NCI-H446 (cell line): ENCODE measurements around the gene GSTM3.
"Not testable (repeated sequence)": the region's sequence is repeated elsewhere in the genome, so short reads cannot be mapped to it uniquely, and the experiment has no call there.

ENCODE experiments used
- DNase-seq, 2 experiments: peaks; one replicate each; lab custom pipeline; 2025; lab: John Stamatoyannopoulos, UW

The GSTM3 gene

DNA sequence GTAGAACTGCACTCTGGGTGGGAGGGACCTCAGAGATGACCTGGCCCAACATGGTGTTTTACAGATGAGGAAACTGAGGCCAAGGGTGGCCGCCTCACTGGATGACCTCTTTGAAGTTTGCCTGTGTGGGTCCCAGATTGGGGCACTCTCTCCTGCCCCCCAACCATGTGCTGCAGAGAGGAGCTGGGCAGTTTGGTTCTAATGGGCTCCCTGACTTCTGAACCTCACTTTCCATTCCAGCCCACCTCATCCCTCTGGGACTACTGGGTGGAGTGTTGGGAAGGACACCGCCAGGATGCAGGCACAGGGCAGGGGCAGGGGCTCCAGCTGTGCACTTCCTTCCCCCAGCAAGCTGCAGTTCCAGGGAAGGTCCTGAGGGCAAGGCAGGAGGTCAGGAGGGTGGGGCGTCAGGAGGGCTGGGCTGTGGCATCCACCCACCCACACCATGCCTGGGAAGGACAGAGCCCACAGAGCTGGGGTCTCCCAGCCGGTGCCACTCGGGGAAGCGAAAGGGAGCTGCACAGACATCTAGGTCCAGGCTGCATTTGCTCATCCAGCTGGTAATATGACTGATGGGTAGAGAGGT is 33.2 kb upstream of the GSTM3 start:
- DNase-seq, result no peak

DNA sequence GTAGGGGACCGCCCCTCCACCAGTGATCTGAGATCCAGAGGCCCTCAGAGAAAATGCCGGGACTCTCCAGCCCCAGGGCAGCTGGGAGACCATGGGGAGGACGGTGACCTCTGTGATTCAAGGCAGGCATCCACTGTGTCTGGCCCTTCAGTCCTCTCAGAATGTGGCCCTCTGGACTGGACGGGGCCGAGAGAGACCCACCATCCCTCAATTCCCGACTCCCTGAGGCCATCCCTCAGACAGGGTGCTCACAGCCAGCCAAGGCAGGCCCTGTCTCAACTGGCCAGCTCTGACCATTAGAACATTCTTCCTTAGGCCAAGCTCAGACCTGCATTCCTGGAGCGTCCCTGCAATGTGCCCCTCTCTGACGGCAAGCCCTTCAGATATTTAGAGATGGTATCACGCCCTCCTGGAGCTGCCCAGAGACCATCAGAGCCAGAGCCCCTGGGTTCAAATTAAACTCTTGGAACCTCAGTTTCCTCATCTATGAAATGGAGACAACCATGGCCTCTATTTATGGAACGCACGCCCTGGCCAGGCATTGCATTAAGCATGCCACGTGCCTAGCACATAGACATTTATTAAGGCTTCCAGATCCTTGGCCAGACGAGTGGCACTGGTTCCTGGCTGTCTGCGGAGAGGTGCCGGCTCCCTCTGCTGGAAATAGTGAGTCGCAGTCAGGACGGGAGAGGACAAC is 32.5 kb upstream of the GSTM3 start:
- DNase-seq, result peak; percentile 85 to 91

DNA sequence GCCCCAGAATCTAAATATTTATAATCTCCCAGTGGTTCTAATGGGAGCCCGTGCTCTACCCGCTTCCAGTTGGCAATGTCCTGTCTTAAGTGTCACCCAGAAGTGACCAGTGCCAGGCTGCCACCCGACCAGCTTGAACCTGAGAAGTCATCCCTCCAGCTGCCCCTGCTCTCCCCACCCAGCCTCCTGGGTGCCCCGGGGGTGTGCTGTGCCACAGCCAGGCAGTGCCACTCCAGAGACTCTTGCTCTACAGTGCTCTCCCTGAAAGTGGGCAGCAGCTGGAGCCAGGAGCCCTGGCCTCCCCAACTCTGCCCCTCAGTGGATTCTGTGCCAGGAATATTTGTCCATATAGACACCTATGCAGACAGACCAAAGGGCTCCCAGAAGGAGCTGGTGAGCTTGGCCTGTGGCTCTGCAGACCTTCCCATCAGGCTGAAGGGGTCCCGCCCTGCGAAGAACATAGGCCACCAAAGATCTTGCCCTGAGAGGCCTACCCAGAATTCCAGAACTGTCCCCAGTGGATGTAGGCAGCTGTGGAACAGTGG is 31.9 kb upstream of the GSTM3 start:
- DNase-seq, result no peak

DNA sequence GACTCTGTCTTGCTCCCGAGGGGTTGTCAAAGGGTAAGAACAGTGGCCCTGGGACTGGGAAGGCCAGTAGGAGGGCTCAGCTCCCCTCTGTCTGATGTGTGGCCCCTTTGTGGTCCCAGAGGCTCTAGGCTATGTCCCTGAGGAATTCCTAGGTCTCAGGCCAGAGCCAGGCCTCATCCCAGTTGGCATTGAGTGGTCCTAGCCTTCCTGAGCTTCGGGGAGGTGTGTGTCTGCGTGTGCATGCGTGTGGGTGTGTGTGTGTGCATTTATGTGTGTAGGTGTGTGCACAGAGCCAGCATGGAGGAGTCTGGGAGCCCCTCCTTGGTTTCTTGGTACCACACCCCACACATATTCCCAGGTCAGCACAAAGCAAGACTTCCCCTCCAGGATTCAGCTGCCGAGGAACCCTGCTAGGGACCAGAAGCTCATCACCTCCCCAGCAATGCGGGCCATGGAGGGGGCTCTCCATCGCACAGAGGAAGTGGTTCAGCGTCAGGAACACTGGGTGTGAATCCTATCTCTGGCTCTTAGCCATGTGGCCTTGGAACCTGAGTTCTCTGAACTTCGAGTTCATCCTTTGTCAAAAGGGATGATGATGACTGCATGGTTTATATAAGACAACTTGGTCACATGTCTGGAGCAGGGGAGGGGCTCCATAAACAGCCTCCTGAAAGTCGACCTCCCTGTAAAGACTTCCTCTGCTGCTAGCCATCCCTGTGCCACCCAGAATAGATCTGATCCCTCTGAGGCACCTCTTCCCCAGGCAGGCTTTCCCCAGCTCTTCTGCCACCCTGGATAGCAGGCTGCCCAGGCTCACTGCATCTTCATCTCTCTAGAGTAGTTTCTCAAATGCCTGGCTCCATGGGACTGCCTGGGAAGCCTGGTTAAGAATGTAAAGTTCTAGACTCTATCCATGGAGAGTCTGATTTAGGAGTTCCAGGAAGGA is 31.1 kb upstream of the GSTM3 start:
- DNase-seq, result no peak

DNA sequence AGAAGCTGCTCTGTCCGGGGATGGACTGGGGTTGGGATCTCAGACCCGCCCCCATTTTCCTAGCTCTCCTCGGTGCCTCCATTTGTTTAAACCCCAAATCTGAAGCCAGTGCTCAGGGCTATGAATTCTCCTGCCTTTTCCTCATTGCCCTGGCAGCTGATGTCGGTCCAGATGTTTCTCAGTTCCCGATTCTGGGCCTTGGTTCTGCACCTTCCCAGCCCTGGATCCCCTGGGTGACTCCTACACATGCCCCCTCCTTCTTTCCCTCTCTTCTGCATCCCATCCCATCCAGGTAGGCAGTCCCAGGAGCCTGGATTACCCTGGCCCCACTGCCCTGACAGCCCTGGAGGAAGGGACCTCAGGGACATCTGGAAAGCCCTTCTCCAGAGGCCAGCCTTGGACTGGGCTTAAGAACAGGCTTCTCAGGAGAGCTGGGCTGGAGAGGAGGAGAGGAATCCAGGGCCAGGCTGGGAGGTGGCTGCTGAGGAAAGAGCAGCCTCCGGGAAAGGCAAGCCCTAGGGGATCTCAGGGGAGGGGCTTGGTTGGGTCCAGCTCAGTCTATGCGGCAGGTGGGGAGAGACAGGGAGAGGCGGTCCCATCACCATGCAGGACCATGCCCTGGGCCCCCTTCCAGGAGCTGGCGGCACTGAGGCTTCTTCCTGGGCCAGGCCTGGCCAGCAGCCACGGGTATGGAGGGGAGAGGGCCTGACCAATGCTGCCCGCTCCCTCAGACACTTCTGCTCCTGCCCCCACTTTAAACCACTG is 29.7 kb upstream of the GSTM3 start:
- no peak for DNase-seq

DNA sequence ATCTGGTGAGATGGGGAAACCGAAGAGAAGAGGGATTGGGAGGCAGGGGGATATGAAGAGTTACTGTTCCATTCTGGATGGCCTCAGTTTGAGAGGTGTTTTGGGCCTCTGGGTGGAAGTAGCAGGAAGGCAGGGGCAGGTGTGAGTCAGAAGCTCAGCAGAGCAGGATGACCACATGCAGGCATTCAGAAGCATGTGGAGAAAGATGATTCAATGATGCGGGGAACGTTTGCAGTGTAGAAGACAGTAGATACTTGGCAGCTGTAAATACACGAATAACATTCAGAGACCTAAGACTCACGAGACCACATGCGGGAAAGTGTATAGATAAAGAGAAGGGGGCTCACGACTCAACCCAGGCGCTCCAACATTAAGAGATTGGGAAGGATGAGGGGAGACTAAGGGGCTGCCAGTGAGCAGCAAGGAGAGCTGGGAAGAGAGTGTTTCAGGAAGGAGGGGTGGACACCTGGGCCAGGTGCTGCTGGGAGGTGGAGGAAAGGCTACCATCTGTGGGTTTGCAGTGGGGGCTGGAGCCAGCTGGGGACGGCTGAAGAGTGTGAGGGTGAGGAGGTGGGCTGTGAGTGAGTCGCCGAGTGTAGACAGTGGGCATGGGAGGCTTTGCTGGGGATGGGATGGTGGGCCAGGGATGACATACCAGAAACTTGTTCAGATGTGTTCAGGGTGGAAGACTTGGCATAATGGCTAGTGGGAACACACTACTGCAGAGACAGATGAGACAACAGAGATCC is 28.7 kb upstream of the GSTM3 start:
- DNase-seq, result no peak

DNA sequence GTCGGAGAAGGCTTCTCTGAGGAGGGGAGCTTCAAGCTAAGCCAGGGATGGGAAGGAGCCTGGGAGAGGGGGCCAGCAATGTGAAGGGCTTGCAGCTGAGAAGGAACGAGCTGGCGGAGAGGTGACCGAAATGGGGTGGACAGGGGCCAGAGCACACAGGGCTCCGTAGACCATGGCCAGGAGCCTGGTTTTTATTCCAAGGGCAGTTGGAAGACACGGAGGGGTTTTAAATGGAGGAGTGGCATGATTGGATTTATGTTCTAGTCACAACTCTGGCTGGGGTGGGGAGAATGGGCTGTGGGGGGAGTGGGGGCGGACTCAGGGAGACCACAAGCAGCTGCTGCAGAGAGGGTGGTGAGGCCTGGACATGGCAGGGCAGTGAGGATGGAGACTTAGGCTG is 28.0 kb upstream of the GSTM3 start:
- no peak for DNase-seq

DNA sequence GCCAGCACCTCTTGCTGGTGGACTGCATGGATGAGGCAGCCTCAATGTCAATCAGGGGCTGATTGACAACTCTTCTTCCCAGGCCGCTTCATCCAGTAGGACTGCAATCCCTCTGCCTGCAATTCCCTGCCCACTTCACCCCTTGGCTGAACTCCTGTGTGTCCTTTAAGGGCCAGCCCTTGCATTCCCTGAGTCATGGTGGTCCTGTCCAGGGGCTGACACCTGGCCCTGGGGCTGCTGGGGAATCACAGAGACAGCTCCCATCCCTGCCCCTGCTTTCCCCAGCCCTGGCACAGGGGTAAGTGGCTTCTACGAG is 27.5 kb upstream of the GSTM3 start:
- no peak for DNase-seq

DNA sequence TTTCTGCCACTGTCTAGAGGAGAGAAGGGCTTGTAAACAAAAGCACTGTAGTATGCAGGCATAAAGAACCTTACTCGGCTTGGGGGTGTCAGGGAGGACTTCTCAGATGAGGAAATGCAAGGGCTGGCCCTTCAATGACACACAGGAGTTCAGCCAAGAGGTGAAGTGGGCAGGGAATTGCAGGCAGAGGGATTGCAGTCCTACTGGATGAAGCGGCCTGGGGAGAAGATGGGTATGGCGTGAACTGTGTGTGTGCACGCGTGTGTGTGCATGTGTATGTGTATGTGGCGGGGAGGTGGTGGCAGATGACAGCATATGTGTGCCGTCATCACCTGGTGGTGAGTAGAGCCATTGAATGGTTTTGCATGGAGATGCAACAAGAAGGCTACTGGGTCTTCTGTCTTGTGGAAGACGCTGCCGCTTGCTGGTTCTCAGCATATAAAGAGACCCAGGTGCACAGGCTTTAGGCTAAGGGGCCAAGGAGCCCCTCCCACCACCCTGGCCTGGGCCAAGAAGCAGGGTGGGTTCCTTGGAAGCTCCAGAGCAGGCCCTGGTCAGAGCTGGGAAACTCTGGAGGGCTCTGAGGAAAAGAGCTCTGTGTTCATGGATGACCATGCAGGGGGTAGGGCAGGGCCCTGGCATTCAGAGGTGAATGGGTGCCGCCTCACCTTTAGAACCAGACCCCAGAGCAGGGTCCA is 26.9 kb upstream of the GSTM3 start:
- DNase-seq, result no peak

DNA sequence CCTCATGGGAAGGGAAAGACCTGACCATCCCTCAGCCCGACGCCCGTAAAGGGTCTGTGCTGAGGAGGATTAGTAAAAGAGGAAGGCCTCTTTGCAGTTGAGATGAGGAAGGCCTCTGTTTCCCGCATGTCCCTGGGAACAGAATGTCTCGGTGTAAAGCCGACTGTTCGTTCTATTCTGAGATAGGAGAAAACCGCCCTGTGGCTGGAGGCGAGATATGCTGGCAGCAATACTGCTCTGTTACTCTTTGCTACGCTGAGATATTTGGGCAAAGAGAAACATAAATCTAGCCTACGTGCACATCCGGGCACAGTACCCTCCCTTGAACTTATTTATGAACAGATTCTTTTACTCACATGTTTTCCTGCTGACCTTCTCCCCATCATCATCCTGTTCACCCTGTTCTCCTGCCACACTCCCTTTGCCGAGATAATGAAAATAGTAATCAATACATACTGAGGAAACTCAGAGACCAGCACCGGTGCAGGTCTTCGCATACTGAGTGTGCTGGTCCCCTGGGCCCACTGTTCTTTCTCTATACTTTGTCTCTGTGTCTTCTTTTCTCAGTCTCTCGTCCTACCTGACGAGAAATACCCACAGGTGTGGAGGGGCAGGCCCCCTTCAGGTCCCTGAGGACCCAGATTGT is 26.3 kb upstream of the GSTM3 start:
- not testable (repeated sequence) for DNase-seq

DNA sequence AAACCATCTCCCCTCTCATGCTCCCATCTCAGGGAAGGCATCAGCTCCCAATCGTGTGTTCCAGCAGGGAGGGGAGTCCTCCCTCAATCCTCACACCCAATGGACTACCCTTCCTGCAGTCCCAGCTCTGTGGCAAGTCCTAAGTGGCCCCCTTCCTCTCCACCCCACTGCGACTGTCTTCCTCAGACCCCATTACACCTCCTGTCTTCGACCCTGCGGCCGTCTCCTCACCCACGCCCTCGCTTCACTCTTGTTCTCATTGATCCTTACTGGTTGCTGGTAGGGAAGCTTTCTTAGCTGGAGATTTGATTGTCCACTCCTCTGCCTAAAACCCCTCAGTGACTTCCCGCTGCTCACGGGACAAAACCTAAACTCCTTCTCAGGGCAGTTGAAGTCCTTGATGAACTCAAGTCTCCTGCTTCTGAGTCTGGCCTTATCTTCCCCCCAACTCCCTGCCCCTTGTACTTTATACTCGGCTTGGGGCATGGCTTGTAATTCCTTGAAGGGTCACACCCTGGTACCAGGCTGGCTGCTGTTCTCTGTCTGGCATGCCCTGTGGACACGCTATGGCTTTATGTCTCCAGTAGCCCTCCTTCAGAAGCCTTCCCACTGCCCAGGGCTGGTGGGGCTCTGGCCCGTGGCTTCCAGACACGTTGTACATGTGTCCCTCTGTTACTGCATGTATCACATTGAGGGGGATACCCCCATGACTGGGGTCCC is 25.2 kb upstream of the GSTM3 start:
- no peak for DNase-seq

DNA sequence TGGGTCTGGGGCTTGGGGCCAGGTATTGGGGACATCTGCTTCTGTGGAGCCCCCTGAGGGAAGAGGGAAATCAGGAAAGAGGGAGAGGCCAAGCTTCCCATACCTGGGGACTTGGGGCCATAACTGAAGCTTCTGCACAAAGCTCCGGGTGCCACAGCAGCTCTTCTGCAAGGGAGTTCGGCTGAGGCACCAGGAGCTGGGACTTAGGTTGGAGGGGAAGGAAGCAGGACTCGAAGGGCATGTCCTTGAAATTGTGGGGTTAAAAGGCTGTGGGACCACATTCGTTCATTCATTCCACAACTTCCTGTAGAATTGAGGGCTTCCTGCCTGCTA is 24.6 kb upstream of the GSTM3 start:
- no peak for DNase-seq

DNA sequence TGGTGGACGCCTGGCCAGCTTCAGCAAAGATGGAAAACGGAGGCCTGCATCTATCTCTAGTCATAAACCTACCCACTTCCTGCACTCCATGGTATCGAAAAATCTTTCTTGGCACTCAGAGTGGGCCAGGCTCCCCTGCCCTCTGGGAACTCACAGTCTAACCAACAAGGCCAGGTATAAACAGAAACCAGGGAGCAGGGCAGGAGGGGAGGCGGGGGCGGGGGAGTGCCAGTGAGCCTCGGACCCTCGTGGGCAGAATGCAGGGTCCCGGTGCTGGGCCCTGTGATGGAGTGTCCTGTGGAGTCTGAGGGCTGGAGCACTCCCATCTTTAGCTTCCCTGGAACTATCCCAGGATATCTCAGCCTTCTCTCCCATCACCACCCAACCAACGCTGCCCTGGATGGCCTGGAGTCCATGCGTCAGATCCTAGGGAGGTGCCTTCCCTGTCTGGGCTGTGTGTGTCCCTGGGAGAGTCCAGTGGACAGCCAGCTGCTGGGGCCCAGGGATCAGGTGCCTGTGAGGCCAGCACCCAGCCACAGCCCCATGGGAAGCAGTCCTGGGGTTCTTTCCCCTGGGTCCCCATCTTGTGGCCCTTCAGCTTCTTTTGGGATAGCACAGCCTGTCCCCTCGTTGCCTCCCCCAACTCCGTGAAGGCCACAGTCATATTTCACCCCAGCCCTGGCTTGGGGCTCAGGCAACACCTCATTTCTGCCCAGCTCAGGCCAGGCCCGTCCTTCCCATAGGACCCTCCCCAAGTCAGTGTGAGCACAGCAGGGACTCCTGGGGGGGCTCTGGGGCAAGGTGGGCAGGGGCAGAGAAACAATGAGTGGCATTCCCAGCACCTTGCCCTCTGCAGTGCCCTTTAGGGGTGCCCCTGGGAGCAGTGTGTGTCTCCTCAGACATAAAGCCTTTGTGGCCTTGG is 24.0 kb upstream of the GSTM3 start:
- DNase-seq, result no peak

DNA sequence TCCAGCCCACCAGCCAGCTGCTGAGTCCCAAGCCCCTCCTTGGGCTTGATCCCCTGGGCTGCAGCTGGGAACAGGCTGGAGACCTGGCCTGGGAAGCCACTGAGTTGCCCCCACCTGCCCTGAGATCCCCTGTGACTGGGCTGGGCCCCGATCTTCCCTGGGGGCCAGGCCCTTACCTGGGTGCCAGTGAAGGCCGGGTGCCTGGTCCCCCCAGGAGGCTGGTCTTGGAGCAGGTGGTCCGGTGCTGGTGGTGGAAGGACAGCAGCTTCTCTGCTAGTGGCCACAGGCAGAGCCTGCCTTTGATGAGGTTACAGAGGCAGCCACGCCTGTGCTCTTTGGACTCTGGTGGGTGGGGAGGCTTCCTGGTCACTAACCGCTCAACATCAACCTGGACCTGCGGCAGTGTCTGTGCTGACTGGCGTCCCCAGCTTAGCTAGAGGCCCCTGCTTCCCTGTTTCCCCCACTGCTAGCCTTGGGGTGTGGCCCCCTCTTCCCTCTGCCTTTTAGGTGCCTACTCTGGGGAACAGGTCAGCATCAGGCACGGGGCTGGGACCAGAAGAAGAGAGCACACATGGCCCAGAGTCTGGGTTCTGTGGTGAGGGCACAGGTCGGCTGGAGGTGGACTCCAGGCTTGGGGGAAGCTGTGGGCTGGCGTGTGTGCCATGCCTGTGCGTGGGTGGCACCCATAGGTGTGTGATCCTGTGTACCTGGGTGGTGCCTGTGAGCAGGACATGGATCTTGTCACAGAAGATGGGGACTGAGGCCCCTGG is 23.0 kb upstream of the GSTM3 start, which contains the start of gene EPS8L3:
TSS of gene EPS8L3 (minus strand) at position 278 of the 770 bp plus-strand sequence. CDS start 2,174 bp downstream, outside the sequence.
- no peak for DNase-seq

DNA sequence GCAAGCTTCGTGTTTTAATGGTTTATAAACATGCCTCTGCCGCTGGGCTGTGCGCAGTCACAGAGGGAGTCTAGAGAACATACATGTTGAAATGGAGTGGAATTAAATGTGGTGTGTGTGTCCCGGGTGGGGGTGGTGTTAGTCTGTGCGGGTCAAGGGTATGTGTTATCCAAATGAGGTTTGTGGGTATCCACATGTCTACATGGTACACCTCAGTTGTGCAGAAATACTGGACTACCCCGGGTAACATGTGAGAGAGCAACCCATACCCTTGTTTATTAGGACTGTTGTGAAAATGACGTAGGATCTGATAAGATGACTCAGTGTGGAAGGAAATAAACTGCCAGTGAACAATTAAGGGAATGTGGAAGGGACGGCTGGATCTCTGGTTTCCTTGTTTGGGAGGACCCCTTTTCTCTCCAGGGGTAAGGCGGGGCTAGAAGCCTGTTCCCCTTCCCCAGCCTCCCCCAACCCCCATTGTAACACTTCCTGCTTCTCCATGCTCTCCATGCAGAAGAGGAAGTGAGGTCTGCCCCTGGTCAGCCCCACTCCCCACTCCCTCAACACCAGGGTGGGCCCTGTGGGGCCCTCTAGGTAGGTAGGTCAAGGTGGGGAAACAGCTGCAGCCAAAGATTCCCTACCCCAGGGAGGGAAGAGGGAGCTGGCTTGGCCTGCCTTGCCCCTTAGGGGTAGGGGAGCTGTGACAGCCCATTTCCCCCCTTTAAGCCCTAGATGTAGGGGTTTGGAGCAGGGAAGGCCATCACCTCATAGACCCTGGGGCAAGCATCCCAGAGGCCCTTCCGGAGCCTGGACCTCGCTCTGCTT is 22.2 kb upstream of the GSTM3 start:
- no peak for DNase-seq

DNA sequence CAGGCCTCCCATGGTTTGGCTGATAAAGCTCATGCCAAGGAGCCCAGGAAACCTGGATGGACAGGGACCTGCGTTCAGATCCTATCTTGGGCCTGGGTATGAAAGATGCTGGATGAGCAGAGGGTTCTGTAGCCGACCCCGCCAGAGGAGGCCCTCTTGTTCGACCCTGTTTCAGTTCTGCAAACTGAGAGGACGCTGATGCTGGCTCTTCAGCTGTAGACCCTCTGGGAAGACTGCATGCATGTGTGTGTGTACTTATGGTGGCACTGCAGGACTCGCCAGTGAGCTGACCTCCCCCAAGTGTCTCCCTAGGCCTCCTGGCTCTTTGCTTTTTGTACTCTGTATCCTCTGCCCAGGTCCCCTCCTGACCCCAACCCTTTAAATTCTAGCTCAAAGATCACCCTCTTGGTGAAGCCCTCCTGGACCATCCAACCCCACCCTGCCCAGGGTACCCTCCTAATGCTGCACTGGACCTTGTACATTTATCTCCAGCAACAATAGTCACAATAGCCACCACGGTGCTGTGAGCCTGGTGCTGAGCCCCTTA is 21.3 kb upstream of the GSTM3 start:
- no peak for DNase-seq
